HepG2 (cell line): Measurements from ENCODE around the gene PRR19. TPM values are rescaled to one million over a fixed set of nuclear protein-coding genes. Genes with fewer than 3 reads are reported as not detected.

Experiments
- AKAP8 ChIP-seq: sonication (generic); formaldehyde crosslinking; IDR thresholded peaks from 2 replicates; pipeline ENCODE4 v1.5.1; 2020; ENCODE audit warnings: mild to moderate bottlenecking, missing genetic modification reagents
- EHMT2 ChIP-seq: fragments of 200-600 bp; sonication (generic); IDR thresholded peaks from 2 replicates; pipeline ENCODE4 v1.7.0; 2017; ENCODE audit warnings: antibody characterized with exemption, low read depth, low read length, borderline replicate concordance
- FOXA1 ChIP-seq, 2 experiments: fragments of 450-650 bp in 1 of 2; sonication (generic) in 1 of 2; formaldehyde crosslinking in 1 of 2; IDR thresholded peaks; 2 replicates each; pipeline versions ENCODE4 v1.4.0 to v1.6.1; 2016 to 2020; ENCODE audit warnings: missing genetic modification reagents in 1 of 2
- MTF1 ChIP-seq: sonication (generic); formaldehyde crosslinking; IDR thresholded peaks from 2 replicates; pipeline ENCODE4 v1.5.0; 2020; ENCODE audit warnings: missing genetic modification reagents
- MXI1 ChIP-seq: IDR thresholded peaks from 3 replicates; pipeline ENCODE4 v1.6.1; 2012; ENCODE audit warnings: low read depth, low read length, inconsistent platforms, borderline replicate concordance
- RAD21 ChIP-seq: fragments of 450-650 bp; formaldehyde crosslinking; IDR thresholded peaks from 2 replicates; pipeline ENCODE4 v1.5.0; 2020; ENCODE audit warnings: mild to moderate bottlenecking
- SNAI1 ChIP-seq: sonication (generic); formaldehyde crosslinking; IDR thresholded peaks from 2 replicates; pipeline ENCODE4 v1.5.0; 2020; ENCODE audit warnings: mild to moderate bottlenecking, missing genetic modification reagents, borderline replicate concordance
- TARDBP ChIP-seq: sonication (generic); formaldehyde crosslinking; IDR thresholded peaks from 2 replicates; pipeline ENCODE4 v1.8.0; 2022; ENCODE audit warnings: mild to moderate bottlenecking, missing genetic modification reagents
- ZMYM2 ChIP-seq: sonication (generic); formaldehyde crosslinking; IDR thresholded peaks from 2 replicates; pipeline ENCODE4 v1.8.0; 2022; ENCODE audit warnings: mild to moderate bottlenecking, missing genetic modification reagents
- ZNF234 ChIP-seq: sonication (generic); formaldehyde crosslinking; conservative IDR thresholded peaks from 2 replicates; pipeline ENCODE4 v1.5.1; 2020; ENCODE audit warnings: mild to moderate bottlenecking, missing genetic modification reagents
- ZNF709 ChIP-seq: sonication (generic); formaldehyde crosslinking; IDR thresholded peaks from 2 replicates; pipeline ENCODE4 v1.5.0; 2020; ENCODE audit warnings: mild to moderate bottlenecking, missing genetic modification reagents
- ZNF768 ChIP-seq: sonication (generic); formaldehyde crosslinking; IDR thresholded peaks from 2 replicates; pipeline ENCODE4 v1.4.0; 2020; ENCODE audit warnings: missing genetic modification reagents
- ZNF781 ChIP-seq: sonication (generic); formaldehyde crosslinking; IDR thresholded peaks from 2 replicates; pipeline ENCODE4 v1.5.1; 2020; ENCODE audit warnings: borderline replicate concordance, mild to moderate bottlenecking, missing genetic modification reagents; ENCODE audit errors: not compliant biosample characterization
- ZNF839 ChIP-seq: sonication (generic); formaldehyde crosslinking; IDR thresholded peaks from 2 replicates; pipeline ENCODE4 v1.4.0; 2020; ENCODE audit warnings: missing genetic modification reagents, mild to moderate bottlenecking, borderline replicate concordance
- ZNF891 ChIP-seq: sonication (generic); formaldehyde crosslinking; IDR thresholded peaks from 2 replicates; pipeline ENCODE4 v1.5.0; 2020; ENCODE audit warnings: mild to moderate bottlenecking, missing genetic modification reagents
- polyA plus RNA-seq, 8 experiments: library from polyadenylated mRNA; depleted of rRNA in 3 of 8; stranded (reverse) in 7 of 8; unstranded in 1 of 8; fragments of >200 nt; fragmentation: Illumina TruSeq in 4 of 8; extraction: Trizol in 4 of 8; gene quantifications; 2 replicates each; pipeline versions ENCODE4 v1.2.1 to v1.2.3, GENCODE V29; 2011 to 2016; ENCODE audit warnings: low read depth in 4 of 8, missing spikeins in 1 of 8, mixed read lengths in 1 of 8; ENCODE audit not compliant: insufficient read depth in 1 of 8
- total RNA-seq, 5 experiments: library from RNA; depleted of rRNA; stranded (reverse); fragments of >200 nt; fragmentation: Illumina TruSeq; extraction: Trizol; gene quantifications; 2 replicates each; pipeline ENCODE4 v1.2.3, GENCODE V29; 2016; ENCODE audit warnings: low read depth in 1 of 5
- TF ChIP-seq, protein P1 (sequence below): sonication (generic); formaldehyde crosslinking; IDR thresholded peaks from 2 replicates; pipeline ENCODE4 v1.4.0; 2020; ENCODE audit warnings: mild to moderate bottlenecking, missing genetic modification reagents
- TF ChIP-seq, protein P2 (sequence below): sonication (generic); formaldehyde crosslinking; IDR thresholded peaks from 2 replicates; pipeline ENCODE4 v1.5.1; 2020; ENCODE audit warnings: missing genetic modification reagents, mild to moderate bottlenecking, borderline replicate concordance
- TF ChIP-seq, protein P3 (sequence below): sonication (generic); formaldehyde crosslinking; IDR thresholded peaks from 2 replicates; pipeline ENCODE4 v1.5.1; 2020; ENCODE audit warnings: mild to moderate bottlenecking, missing genetic modification reagents
- TF ChIP-seq, protein P4 (sequence below): sonication (generic); formaldehyde crosslinking; IDR thresholded peaks from 2 replicates; pipeline ENCODE4 v1.4.0; 2020; ENCODE audit warnings: low read depth, missing genetic modification reagents

Gene PRR19
- total and polyA plus RNA-seq, 2 of the 13 experiments (the other 11 are each of a cell fraction or from before 2014, with no cell fraction given), result 0.21 to 0.33 TPM

DNA sequence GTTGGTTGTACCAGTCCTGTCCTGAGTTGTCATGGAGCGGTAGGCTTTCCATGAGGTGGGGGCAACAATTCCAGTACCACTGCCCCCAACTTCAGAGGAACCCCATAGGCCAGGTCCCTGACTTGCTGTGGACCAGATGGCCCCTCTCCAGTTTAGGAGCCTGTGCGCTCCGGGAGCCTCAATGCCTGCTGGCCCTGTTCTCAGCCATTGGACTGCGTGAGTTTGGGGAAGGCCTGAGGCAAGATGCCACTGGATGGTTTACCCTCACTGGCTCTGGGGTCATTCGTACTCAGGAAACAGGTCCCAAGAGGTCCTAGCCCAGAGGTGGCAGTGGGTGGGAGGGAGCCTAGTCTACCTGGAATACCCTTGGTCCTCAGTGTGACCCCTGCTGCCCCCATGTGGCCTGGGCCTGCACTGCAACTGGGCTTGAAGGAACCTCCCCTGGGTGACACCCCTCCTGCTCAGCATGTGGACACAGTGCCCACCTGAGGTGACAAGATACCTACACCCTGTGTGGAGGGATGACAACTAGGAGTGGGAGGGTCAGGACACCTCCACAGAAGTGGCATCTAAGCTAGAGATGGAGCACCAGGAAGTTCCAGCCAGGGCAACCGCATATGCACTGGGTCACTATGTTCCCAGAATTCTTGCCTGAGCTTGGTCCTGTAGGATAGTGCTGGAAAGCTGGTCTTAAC, 6.0 kb upstream of the PRR19 start (continued):
- TF ChIP-seq, protein P1, sequence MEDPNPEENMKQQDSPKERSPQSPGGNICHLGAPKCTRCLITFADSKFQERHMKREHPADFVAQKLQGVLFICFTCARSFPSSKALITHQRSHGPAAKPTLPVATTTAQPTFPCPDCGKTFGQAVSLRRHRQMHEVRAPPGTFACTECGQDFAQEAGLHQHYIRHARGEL, result no peak
- TF ChIP-seq FOXA1 (IDR thresholded peaks at IDR 0.05) (no peak), FOXA1 (CRISPR knock-in tag; IDR thresholded peaks at IDR 0.05) (peak; percentile 68; the same call in 1 of the 2 replicates), MXI1 (peak; percentile 23; the same call in 1 of the 3 replicates), AKAP8 (CRISPR knock-in tag) (peak; percentile 94), ZMYM2 (no peak), RAD21 (CRISPR knock-in tag) (peak; percentile 67), TARDBP (CRISPR knock-in tag) (peak; percentile 55; the same call in 1 of the 2 replicates), MTF1 (CRISPR knock-in tag) (no peak), ZNF781 (CRISPR knock-in tag) (no peak), ZNF234 (no peak), ZNF709 (CRISPR knock-in tag) (no peak), ZNF768 (no peak), SNAI1 (no peak), EHMT2 (no peak), ZNF891 (no peak), ZNF839 (CRISPR knock-in tag) (0 out of 2 replicates have a peak, but pooled peaks have one; percentile 60)
- TF ChIP-seq, protein P2, sequence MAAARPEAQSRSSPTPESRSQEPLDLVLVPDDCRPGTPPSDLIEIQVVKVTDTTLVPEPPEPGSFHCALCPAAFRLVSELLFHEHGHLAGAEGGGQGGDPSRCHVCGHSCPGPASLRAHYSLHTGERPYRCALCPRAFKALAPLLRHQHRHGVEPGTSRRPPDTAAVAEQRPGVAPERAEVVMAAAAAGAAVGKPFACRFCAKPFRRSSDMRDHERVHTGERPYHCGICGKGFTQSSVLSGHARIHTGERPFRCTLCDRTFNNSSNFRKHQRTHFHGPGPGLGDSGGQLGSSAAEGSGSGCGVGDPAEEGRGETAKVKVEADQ (CRISPR knock-in tag), result peak; percentile 88; the same call in 1 of the 2 replicates
- TF ChIP-seq, protein P3, sequence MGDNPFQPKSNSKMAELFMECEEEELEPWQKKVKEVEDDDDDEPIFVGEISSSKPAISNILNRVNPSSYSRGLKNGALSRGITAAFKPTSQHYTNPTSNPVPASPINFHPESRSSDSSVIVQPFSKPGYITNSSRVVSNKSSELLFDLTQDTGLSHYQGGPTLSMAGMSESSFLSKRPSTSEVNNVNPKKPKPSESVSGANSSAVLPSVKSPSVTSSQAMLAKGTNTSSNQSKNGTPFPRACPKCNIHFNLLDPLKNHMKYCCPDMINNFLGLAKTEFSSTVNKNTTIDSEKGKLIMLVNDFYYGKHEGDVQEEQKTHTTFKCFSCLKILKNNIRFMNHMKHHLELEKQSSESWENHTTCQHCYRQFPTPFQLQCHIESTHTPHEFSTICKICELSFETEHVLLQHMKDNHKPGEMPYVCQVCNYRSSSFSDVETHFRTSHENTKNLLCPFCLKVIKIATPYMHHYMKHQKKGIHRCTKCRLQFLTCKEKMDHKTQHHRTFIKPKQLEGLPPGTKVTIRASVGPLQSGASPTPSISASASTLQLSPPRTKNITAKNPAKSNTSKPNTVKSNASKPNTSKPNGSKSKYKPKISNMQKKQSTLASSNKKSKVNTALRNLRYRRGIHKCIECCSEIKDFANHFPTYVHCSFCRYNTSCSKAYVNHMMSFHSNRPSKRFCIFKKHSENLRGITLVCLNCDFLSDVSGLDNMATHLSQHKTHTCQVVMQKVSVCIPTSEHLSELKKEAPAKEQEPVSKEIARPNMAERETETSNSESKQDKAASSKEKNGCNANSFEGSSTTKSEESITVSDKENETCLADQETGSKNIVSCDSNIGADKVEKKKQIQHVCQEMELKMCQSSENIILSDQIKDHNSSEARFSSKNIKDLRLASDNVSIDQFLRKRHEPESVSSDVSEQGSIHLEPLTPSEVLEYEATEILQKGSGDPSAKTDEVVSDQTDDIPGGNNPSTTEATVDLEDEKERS (CRISPR knock-in tag), result no peak
- TF ChIP-seq, protein P4, sequence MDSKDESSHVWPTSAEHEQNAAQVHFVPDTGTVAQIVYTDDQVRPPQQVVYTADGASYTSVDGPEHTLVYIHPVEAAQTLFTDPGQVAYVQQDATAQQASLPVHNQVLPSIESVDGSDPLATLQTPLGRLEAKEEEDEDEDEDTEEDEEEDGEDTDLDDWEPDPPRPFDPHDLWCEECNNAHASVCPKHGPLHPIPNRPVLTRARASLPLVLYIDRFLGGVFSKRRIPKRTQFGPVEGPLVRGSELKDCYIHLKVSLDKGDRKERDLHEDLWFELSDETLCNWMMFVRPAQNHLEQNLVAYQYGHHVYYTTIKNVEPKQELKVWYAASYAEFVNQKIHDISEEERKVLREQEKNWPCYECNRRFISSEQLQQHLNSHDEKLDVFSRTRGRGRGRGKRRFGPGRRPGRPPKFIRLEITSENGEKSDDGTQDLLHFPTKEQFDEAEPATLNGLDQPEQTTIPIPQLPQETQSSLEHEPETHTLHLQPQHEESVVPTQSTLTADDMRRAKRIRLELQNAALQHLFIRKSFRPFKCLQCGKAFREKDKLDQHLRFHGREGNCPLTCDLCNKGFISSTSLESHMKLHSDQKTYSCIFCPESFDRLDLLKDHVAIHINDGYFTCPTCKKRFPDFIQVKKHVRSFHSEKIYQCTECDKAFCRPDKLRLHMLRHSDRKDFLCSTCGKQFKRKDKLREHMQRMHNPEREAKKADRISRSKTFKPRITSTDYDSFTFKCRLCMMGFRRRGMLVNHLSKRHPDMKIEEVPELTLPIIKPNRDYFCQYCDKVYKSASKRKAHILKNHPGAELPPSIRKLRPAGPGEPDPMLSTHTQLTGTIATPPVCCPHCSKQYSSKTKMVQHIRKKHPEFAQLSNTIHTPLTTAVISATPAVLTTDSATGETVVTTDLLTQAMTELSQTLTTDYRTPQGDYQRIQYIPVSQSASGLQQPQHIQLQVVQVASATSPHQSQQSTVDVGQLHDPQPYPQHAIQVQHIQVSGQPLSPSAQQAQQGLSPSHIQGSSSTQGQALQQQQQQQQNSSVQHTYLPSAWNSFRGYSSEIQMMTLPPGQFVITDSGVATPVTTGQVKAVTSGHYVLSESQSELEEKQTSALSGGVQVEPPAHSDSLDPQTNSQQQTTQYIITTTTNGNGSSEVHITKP (CRISPR knock-in tag), result peak; percentile 70; the same call in 1 of the 2 replicates
